ENCODE results near the gene PTPRN2.

- TF ChIP-seq CTCF (IDR thresholded peaks at IDR 0.05) (no peak), POLR2AphosphoS5 (IDR thresholded peaks at IDR 0.05; ENCODE audit: low read depth, low read length) (no peak), SIN3A (IDR thresholded peaks at IDR 0.05; ENCODE audit: borderline replicate concordance, insufficient read depth, low read depth, low read length) (no peak)
Observed at GRCh38 chr7:158102897-158103296, 484.7 kb downstream of the PTPRN2 start.
